Right renal cortex interstitium (tissue), 3 donors: Measurements from ENCODE around the gene OSMR. TPM values are rescaled to one million over a fixed set of nuclear protein-coding genes. Genes with fewer than 3 reads are reported as not detected.

Experiments used
- polyA plus RNA-seq, 3 donors: library from polyadenylated mRNA; unstranded; fragments of 120-200 nt; gene quantifications; one replicate each; pipeline ENCODE4 v1.2.1, GENCODE V29; 2013; ENCODE audit not compliant: insufficient read length in 3 of 3

The OSMR gene
- polyA plus RNA-seq, 3 donors: 8.4 to 10.7 (median 9.8) TPM

Other genes with a start within 250 kb of the OSMR start
- 10 to 100 TPM; 24.3 to 25.6 (median 25.5) TPM for gene RICTOR, start 228.4 kb downstream of the OSMR start, polyA plus RNA-seq